HCT116 (cell line): Measurements from ENCODE around the gene CNPY3. TPM values are rescaled to one million over a fixed set of nuclear protein-coding genes. Genes with fewer than 3 reads are reported as not detected.

ENCODE experiments used
- ATAC-seq: fragments of 200-7000 bp; cut with Tn5 transposase; 2 replicates; pipeline ENCODE4 v1.9.1; 2020; ENCODE audit warnings: mild to moderate bottlenecking, moderate library complexity
- BruUV-seq: library from RNA; stranded (reverse); fragments of 400-500 nt; replicated peaks from 2 replicates; lab custom pipeline; 2021; lab: Mats Ljungman, UMichigan
- CTCF ChIA-PET: fragments of 300-600 bp; sonication (Branson Sonifier 250); formaldehyde crosslinking; loops from one replicate; lab custom pipeline; 2021; ENCODE audit warnings: antibody characterized with exemption; lab: Charles Lee
- POLR2A ChIA-PET: fragments of 300-600, 350-600 bp; sonication (Branson Sonifier 250); formaldehyde crosslinking; loops from one replicate; lab custom pipeline; 2021; ENCODE audit warnings: antibody characterized with exemption; lab: Charles Lee
- RAD21 ChIA-PET, 2 experiments: fragments of 300-600 bp; sonication (Branson Sonifier 250); formaldehyde crosslinking; loops; one replicate each; lab custom pipeline; 2023; ENCODE audit warnings: low total read pairs in 2 of 2; ENCODE audit not compliant: uncharacterized antibody in 2 of 2, unreplicated experiment in 2 of 2, low non-redundant PET in 1 of 2; lab: Charles Lee
- DNase-seq: peaks from one replicate; pipeline ENCODE4 v3.0.0-alpha.2; 2010; ENCODE audit warnings: low read depth, low spot score
- H2AFZ ChIP-seq: fragments of 200-600 bp; shearing (Covaris generic), sonication (generic); 2 replicates; pipeline ENCODE4 v1.6.1; 2017; ENCODE audit warnings: low read depth, mixed run types, mixed read lengths, antibody characterized with exemption, low read length; ENCODE audit not compliant: poor library complexity, severe bottlenecking
- H3K27ac ChIP-seq: 2 replicates; pipeline ENCODE4 v1.5.1; 2012; ENCODE audit warnings: low read depth, low read length
- H3K27me3 ChIP-seq: fragments of 200-600 bp; sonication (generic); 2 replicates; pipeline ENCODE4 v1.6.1; 2016; ENCODE audit warnings: mixed run types, low read length, mixed read lengths; ENCODE audit not compliant: insufficient read depth
- H3K36me3 ChIP-seq, 2 experiments: fragments of 200-500 bp in 1 of 2; fragments of 200-600 bp in 1 of 2; sonication (Bioruptor generic) in 1 of 2; sonication (generic) in 1 of 2; 2 replicates each; pipeline versions ENCODE4 v1.5.1 to v1.6.1; 2014 to 2016; ENCODE audit warnings: low read length in 2 of 2, inconsistent platforms in 1 of 2, mixed read lengths in 1 of 2, mixed run types in 1 of 2; ENCODE audit not compliant: insufficient read depth in 2 of 2, control insufficient read depth in 1 of 2
- H3K4me1 ChIP-seq, 2 experiments: fragments of 200-600 bp in 1 of 2; sonication (generic) in 1 of 2; 2 replicates each; pipeline versions ENCODE4 v1.5.1 to v1.6.1; 2012 to 2017; ENCODE audit warnings: low read length in 2 of 2, inconsistent platforms in 1 of 2, mild to moderate bottlenecking in 1 of 2, mixed read lengths in 1 of 2, mixed run types in 1 of 2, moderate library complexity in 1 of 2; ENCODE audit not compliant: insufficient read depth in 2 of 2, control insufficient read depth in 1 of 2
- H3K4me2 ChIP-seq: fragments of 200-600 bp; sonication (generic); 2 replicates; pipeline ENCODE4 v1.6.1; 2017; ENCODE audit warnings: mixed run types, low read length, mixed read lengths
- H3K4me3 ChIP-seq, 2 experiments: fragments of 200-600 bp in 1 of 2; sonication (generic) in 1 of 2; replicated peaks in 1 of 2; 2 replicates each; pipeline ENCODE4 v1.5.1; 2011 to 2016; ENCODE audit warnings: low read length in 2 of 2, control low read depth in 1 of 2, low read depth in 1 of 2, mild to moderate bottlenecking in 1 of 2, mixed read lengths in 1 of 2, mixed run types in 1 of 2
- H3K79me2 ChIP-seq: fragments of 200-600 bp; sonication (generic); 2 replicates; pipeline ENCODE4 v1.6.1; 2017; ENCODE audit warnings: mild to moderate bottlenecking, mixed run types, low read length, moderate library complexity, mixed read lengths; ENCODE audit not compliant: insufficient read depth
- H3K9ac ChIP-seq: fragments of 200-600 bp; sonication (generic); 2 replicates; pipeline ENCODE4 v1.6.1; 2016; ENCODE audit warnings: low read length, mixed read lengths
- H3K9me2 ChIP-seq: fragments of 200-600 bp; sonication (generic), shearing (Covaris generic); 2 replicates; pipeline ENCODE4 v1.6.1; 2017; ENCODE audit warnings: mixed run types, mild to moderate bottlenecking, moderate library complexity; ENCODE audit not compliant: insufficient read depth
- H3K9me3 ChIP-seq, 2 experiments: fragments of 200-500 bp in 1 of 2; fragments of 200-600 bp in 1 of 2; sonication (Bioruptor generic) in 1 of 2; sonication (generic) in 1 of 2; 2 replicates each; pipeline ENCODE4 v1.6.1; 2014 to 2017; ENCODE audit warnings: low read length in 2 of 2, mixed read lengths in 2 of 2, inconsistent platforms in 1 of 2, low read depth in 1 of 2, mild to moderate bottlenecking in 1 of 2, mixed run types in 1 of 2, moderate library complexity in 1 of 2; ENCODE audit not compliant: control insufficient read depth in 1 of 2, insufficient read depth in 1 of 2
- H4K20me1 ChIP-seq: fragments of 200-600 bp; sonication (generic), shearing (Covaris generic); 2 replicates; pipeline ENCODE4 v1.6.1; 2017; ENCODE audit warnings: mixed run types, mild to moderate bottlenecking, moderate library complexity; ENCODE audit not compliant: insufficient read depth
- CBX3 ChIP-seq: IDR thresholded peaks from 2 replicates; pipeline ENCODE4 v1.6.1; 2012; ENCODE audit warnings: low read depth
- EGR1 ChIP-seq: IDR thresholded peaks from 2 replicates; pipeline ENCODE4 v1.6.1; 2012; ENCODE audit warnings: low read depth
- ELF1 ChIP-seq: IDR thresholded peaks from 2 replicates; pipeline ENCODE4 v1.6.1; 2012; ENCODE audit warnings: low read depth, borderline replicate concordance
- EZH2 ChIP-seq: fragments of 200-600 bp; sonication (generic); IDR thresholded peaks from 2 replicates; pipeline ENCODE4 v1.6.1; 2017; ENCODE audit warnings: antibody characterized with exemption, mixed run types
- FOSL1 ChIP-seq: IDR thresholded peaks from 2 replicates; pipeline ENCODE4 v1.6.1; 2012; ENCODE audit warnings: low read depth
- SIN3A ChIP-seq: IDR thresholded peaks from 2 replicates; pipeline ENCODE4 v1.6.1; 2012; ENCODE audit warnings: low read depth
- SRF ChIP-seq: IDR thresholded peaks from 2 replicates; pipeline ENCODE4 v1.6.1; 2012; ENCODE audit warnings: low read depth
- TCF7L2 ChIP-seq: IDR thresholded peaks from 2 replicates; pipeline ENCODE4 v1.7.0; 2011; ENCODE audit warnings: borderline replicate concordance, inconsistent platforms; ENCODE audit not compliant: insufficient read depth, insufficient read length; ENCODE audit errors: extremely low read depth
- ZNF274 ChIP-seq: fragments of 200-500 bp; sonication (Bioruptor generic); IDR thresholded peaks from 2 replicates; pipeline ENCODE4 v1.6.1; 2014; ENCODE audit warnings: mild to moderate bottlenecking, low read depth, low read length, inconsistent platforms
- intact Hi-C: fragments of 100-400 bp; cut with micrococcal nuclease; formaldehyde crosslinking; loops from 2 replicates; pipeline ENCODE4 v1.10.0; 2022
- total RNA-seq: library from RNA; stranded (reverse); gene quantifications from one replicate; pipeline ENCODE4 v1.2.1, GENCODE V29; 2021; ENCODE audit not compliant: unreplicated experiment
- TF ChIP-seq, protein P1 (sequence below): IDR thresholded peaks from 2 replicates; pipeline ENCODE4 v1.6.1; 2012
- TF ChIP-seq, protein P2 (sequence below): IDR thresholded peaks from 2 replicates; pipeline ENCODE4 v1.6.1; 2011; ENCODE audit warnings: mild to moderate bottlenecking, low read length, moderate library complexity; ENCODE audit not compliant: insufficient replicate concordance; ENCODE audit errors: extremely low read depth
- TF ChIP-seq, protein P3 (sequence below): IDR thresholded peaks from 2 replicates; pipeline ENCODE4 v1.6.1; 2012

Gene CNPY3
- total RNA-seq, 1 experiment from 2014 or later = 49.1 TPM

DNA sequence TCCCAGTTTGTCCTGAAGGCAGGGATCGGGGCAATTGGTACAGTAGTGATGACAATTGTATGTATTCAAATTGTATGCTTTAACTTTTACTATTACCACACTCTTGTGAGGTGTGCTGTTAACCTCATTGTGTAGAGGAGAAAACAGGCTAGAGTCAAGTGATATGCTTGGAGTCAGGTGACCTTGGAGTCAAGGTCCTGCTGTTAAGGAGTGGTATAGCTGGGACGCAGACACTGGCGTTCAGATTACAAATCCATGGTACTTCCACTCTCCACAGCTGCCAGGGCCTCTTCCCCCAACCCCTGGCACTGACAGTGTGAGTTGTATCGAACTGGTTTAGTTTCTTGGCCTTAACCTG, 10.5 kb downstream of the CNPY3 start:
- no peak overlapping the region for H3K27ac ChIP-seq
- no peaks in the 10 kb centered on the region for H3K79me2 ChIP-seq
- no peaks in the 10 kb centered on the region for H3K9me2 ChIP-seq
- no peak overlapping the region for H2AFZ ChIP-seq
- peaks cover 14 to 16% of the 10 kb centered on the region in 2 experiments; a peak in 3 of 4 replicates for H3K36me3 ChIP-seq
- no peak for ATAC-seq
- H3K9me3 ChIP-seq = no peaks in the 10 kb centered on the region
- CTCF ChIA-PET = no interaction called here
- TF ChIP-seq EZH2 (no peak), ZNF274 (no peak), FOSL1 (no peak), CBX3 (no peak), SIN3A (no peak), EGR1 (no peak), TCF7L2 (no peak), SRF (no peak), ELF1 (no peak)
- TF ChIP-seq, protein P1, sequence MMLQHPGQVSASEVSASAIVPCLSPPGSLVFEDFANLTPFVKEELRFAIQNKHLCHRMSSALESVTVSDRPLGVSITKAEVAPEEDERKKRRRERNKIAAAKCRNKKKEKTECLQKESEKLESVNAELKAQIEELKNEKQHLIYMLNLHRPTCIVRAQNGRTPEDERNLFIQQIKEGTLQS = no peak
- TF ChIP-seq, protein P2, sequence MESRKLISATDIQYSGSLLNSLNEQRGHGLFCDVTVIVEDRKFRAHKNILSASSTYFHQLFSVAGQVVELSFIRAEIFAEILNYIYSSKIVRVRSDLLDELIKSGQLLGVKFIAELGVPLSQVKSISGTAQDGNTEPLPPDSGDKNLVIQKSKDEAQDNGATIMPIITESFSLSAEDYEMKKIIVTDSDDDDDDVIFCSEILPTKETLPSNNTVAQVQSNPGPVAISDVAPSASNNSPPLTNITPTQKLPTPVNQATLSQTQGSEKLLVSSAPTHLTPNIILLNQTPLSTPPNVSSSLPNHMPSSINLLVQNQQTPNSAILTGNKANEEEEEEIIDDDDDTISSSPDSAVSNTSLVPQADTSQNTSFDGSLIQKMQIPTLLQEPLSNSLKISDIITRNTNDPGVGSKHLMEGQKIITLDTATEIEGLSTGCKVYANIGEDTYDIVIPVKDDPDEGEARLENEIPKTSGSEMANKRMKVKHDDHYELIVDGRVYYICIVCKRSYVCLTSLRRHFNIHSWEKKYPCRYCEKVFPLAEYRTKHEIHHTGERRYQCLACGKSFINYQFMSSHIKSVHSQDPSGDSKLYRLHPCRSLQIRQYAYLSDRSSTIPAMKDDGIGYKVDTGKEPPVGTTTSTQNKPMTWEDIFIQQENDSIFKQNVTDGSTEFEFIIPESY = no peak
- TF ChIP-seq, protein P3, sequence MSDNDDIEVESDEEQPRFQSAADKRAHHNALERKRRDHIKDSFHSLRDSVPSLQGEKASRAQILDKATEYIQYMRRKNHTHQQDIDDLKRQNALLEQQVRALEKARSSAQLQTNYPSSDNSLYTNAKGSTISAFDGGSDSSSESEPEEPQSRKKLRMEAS = no peak
- no peaks in the 10 kb centered on the region for H3K27me3 ChIP-seq
- BruUV-seq = no TSS peak
- H3K4me1 ChIP-seq = no peaks in the 10 kb centered on the region
- H4K20me1 ChIP-seq = no peaks in the 10 kb centered on the region
- H3K9ac ChIP-seq = no peak overlapping the region
- no peak for DNase-seq
- no peak overlapping the region for H3K4me2 ChIP-seq
- no peak overlapping the region for H3K4me3 ChIP-seq
- POLR2A ChIA-PET = no interaction called here
- intact Hi-C loops = no loop called here
- RAD21 ChIA-PET = no interaction called here
